ENCODE data around the gene PLEKHN1.
A peak's percentile ranks its signal among the peaks of the same experiment; 100 is the strongest.
"Not testable (repeated sequence)": the region's sequence is repeated elsewhere in the genome, so short reads cannot be mapped to it uniquely, and the experiment has no call there.

Gene PLEKHN1

DNA sequence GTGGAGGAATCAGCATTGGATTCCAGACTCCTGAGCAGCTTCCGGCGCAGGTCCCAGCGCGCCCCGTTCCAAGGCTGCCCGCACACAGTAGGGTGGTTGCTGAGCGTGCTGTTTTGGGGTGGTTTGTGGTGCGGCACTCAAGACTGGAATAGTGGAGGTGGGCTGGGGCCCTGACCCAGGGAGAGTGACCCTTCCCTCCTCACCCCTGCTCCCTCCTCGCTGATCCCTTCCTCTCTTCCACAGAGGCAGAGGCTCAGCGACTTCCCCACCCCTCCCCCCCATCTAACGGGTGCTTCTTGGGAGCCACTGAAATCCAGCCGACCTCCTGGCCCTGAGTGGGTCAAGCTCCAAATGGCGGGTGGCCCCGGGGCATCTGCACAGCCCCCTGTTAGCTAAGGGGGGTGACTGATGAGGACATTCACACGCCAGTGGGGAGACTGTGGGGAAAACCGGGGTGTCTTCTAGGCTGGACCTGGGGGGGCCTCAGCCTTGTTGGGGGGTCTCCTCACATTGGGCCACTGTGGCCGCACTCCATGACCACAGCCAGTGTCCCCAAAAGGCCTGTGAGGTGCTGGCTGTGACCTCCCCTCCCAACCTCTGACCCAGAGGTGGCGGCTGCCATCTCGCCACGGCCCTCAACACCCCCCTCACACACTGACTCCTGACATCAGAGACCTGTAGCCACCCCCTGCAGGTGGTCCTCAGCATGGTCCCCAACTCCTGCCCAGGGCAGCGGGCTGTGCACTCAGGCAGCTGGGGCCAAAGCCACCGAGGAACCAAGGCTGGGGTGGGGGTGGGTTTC is 37.5 kb downstream of the PLEKHN1 start:
- no peak for DNase-seq (ENCODE audit: low read depth)
- TF ChIP-seq CTCF (IDR thresholded peaks at IDR 0.05; ENCODE audit: low read length, missing control alignments): no peak
- no peak overlapping the region for H3K4me3 ChIP-seq (replicated peaks; ENCODE audit: low read depth, low read length)

GRCh38 chr1:1004420-1004779 is 38.1 kb downstream of the PLEKHN1 start:
- DNase-seq (ENCODE audit: low read depth): no peak
- no peak for TF ChIP-seq CTCF (IDR thresholded peaks at IDR 0.05; ENCODE audit: low read length, missing control alignments)
- H3K4me3 ChIP-seq (replicated peaks; ENCODE audit: low read depth, low read length): no peak overlapping the region

- DNase-seq (ENCODE audit: low read depth): peak; percentile 60
- no peak for TF ChIP-seq CTCF (IDR thresholded peaks at IDR 0.05; ENCODE audit: low read length, missing control alignments)
- H3K4me3 ChIP-seq (replicated peaks; ENCODE audit: low read depth, low read length): no peak overlapping the region
Measured at GRCh38 chr1:1004780-1005697, 38.8 kb downstream of the PLEKHN1 start.

- H3K4me3 ChIP-seq (replicated peaks; ENCODE audit: low read depth, low read length): no peak overlapping the region
- DNase-seq (ENCODE audit: low read depth): no peak
- no peak for TF ChIP-seq CTCF (IDR thresholded peaks at IDR 0.05; ENCODE audit: low read length, missing control alignments)
Measured at GRCh38 chr1:1005774-1006304, 39.6 kb downstream of the PLEKHN1 start.

DNA sequence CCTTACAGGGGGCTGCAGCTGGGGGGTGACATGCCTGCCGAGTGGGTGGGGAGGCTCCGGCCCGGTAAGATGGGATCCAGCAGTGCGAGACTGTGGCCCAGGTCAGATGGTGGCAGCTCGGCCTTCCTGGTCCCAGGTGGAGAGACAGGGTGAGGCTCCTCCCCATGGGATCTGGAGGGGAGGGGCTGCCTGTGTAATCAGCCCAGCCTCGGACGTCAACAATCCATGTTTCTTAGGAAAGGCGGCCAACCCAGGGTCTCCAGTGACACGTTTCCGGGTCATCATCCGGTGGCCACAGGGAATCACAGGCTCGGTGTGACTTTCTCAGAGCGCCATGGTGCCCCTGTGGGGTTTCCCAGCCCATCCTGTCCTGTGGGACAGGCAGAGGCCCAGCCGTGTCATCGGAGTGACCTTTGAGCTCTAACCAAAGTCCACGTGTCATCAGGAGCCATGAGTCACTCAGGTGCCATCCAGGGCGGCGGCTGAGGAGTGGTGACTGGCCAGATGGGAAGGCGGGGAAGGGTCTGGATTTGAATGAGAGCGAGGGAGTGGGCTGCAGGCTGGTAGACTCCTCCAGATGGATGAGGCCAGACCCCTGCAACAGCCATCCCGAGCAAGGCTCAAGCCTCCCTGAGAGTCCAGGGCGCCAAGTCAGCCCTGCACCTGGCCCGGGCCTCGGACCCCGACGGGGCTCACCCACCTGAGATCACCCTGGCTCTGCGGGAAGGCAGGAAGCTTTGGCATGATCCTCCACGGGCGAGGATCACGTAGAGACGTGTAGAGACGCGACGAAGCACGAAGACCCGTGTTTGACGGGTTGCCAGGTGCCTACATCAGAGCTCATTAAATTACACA is 40.2 kb downstream of the PLEKHN1 start:
- no peak for DNase-seq (ENCODE audit: low read depth)
- H3K4me3 ChIP-seq (replicated peaks; ENCODE audit: low read depth, low read length): no peak overlapping the region
- TF ChIP-seq CTCF (IDR thresholded peaks at IDR 0.05; ENCODE audit: low read length, missing control alignments): no peak

DNA sequence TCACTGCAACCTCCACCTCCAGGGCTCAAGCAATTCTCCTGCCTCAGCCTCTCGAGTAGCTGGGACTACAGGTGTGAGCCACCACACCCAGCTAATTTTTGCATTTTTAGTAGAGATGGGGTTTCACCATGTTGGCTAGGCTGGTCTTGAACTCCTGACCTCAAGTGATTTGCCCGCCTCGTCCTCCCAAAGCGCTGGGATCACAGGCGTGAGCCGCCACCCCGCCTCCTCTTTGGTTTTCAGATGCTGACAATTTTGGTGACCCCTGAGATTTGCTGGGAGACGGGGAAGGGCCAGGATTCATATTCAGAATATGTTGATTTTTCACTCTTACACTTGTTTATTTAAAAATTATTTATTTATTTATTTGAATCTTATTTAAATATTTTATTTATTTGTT is 43.8 kb downstream of the PLEKHN1 start:
- DNase-seq (ENCODE audit: low read depth): not testable (repeated sequence)

More for the DNA sequence above, 43.8 kb downstream of the PLEKHN1 start:
- not testable (repeated sequence) for H3K4me3 ChIP-seq (replicated peaks; ENCODE audit: low read depth, low read length)
